HepG2 (cell line): ENCODE data around the gene TUT1. TPM values are rescaled to one million over a fixed set of nuclear protein-coding genes. Genes with fewer than 3 reads are reported as not detected.
A peak's percentile ranks its signal among the peaks of the same experiment; 100 is the strongest.

Experiments used
- FOSL2 ChIP-seq: sonication (generic); formaldehyde crosslinking; IDR thresholded peaks from 2 replicates; pipeline ENCODE4 v1.4.0; 2020; ENCODE audit warnings: missing genetic modification reagents
- GATAD2A ChIP-seq: IDR thresholded peaks from 2 replicates; pipeline ENCODE4 v1.6.1; 2016
- HIVEP1 ChIP-seq: sonication (generic); formaldehyde crosslinking; IDR thresholded peaks from 2 replicates; pipeline ENCODE4 v1.4.0; 2020; ENCODE audit warnings: mild to moderate bottlenecking, missing genetic modification reagents
- HNF4A ChIP-seq: sonication (generic); formaldehyde crosslinking; IDR thresholded peaks from 2 replicates; pipeline ENCODE4 v1.4.0; 2020; ENCODE audit warnings: missing genetic modification reagents
- KLF9 ChIP-seq: IDR thresholded peaks from 2 replicates; pipeline ENCODE4 v1.6.1; 2016; ENCODE audit warnings: low read depth
- KMT2B ChIP-seq: IDR thresholded peaks from 2 replicates; pipeline ENCODE4 v1.6.1; 2016; ENCODE audit warnings: missing genetic modification reagents, missing compliant biosample characterization
- SOX5 ChIP-seq: IDR thresholded peaks from 2 replicates; pipeline ENCODE4 v1.6.1; 2016; ENCODE audit warnings: borderline replicate concordance
- SOX6 ChIP-seq, 2 experiments: fragments of 450-650 bp in 1 of 2; sonication (generic) in 1 of 2; formaldehyde crosslinking in 1 of 2; IDR thresholded peaks; 2 replicates each; pipeline versions ENCODE4 v1.4.0 to v1.6.1; 2017 to 2020; ENCODE audit warnings: antibody characterized with exemption in 1 of 2, mild to moderate bottlenecking in 1 of 2, missing genetic modification reagents in 1 of 2
- ZMAT3 ChIP-seq: sonication (generic); formaldehyde crosslinking; conservative IDR thresholded peaks from 2 replicates; pipeline ENCODE4 v1.7.0; 2021; ENCODE audit warnings: missing genetic modification reagents
- ZNF556 ChIP-seq: sonication (generic); formaldehyde crosslinking; IDR thresholded peaks from 2 replicates; pipeline ENCODE4 v1.4.0; 2020; ENCODE audit warnings: mild to moderate bottlenecking, missing genetic modification reagents, borderline replicate concordance
- ZNF850 ChIP-seq: sonication (generic); formaldehyde crosslinking; conservative IDR thresholded peaks from 2 replicates; pipeline ENCODE4 v1.9.0; 2021; ENCODE audit warnings: mild to moderate bottlenecking, missing genetic modification reagents
- polyA plus RNA-seq, 8 experiments: library from polyadenylated mRNA; depleted of rRNA in 3 of 8; stranded (reverse) in 7 of 8; unstranded in 1 of 8; fragments of >200 nt; fragmentation: Illumina TruSeq in 4 of 8; extraction: Trizol in 4 of 8; gene quantifications; 2 replicates each; pipeline versions ENCODE4 v1.2.1 to v1.2.3, GENCODE V29; 2011 to 2016; ENCODE audit warnings: low read depth in 4 of 8, missing spikeins in 1 of 8, mixed read lengths in 1 of 8; ENCODE audit not compliant: insufficient read depth in 1 of 8
- total RNA-seq, 5 experiments: library from RNA; depleted of rRNA; stranded (reverse); fragments of >200 nt; fragmentation: Illumina TruSeq; extraction: Trizol; gene quantifications; 2 replicates each; pipeline ENCODE4 v1.2.3, GENCODE V29; 2016; ENCODE audit warnings: low read depth in 1 of 5
- TF ChIP-seq, protein P1 (sequence below): IDR thresholded peaks from 2 replicates; pipeline ENCODE4 v1.6.1; 2016; ENCODE audit warnings: mild to moderate bottlenecking
- TF ChIP-seq, protein P2 (sequence below): sonication (generic); formaldehyde crosslinking; IDR thresholded peaks from 2 replicates; pipeline ENCODE4 v1.4.0; 2020; ENCODE audit warnings: mild to moderate bottlenecking, missing genetic modification reagents, borderline replicate concordance
- TF ChIP-seq, protein P3 (sequence below): sonication (generic); formaldehyde crosslinking; IDR thresholded peaks from 2 replicates; pipeline ENCODE4 v1.4.0; 2020; ENCODE audit warnings: low read depth, missing genetic modification reagents
- TF ChIP-seq, protein P4 (sequence below): sonication (generic); formaldehyde crosslinking; IDR thresholded peaks from 2 replicates; pipeline ENCODE4 v1.5.0; 2020; ENCODE audit warnings: mild to moderate bottlenecking, missing genetic modification reagents, moderate library complexity
- TF ChIP-seq, protein P5 (sequence below): sonication (generic); formaldehyde crosslinking; IDR thresholded peaks from 2 replicates; pipeline ENCODE4 v1.5.1; 2020; ENCODE audit warnings: mild to moderate bottlenecking, moderate library complexity, missing genetic modification reagents
- TF ChIP-seq, protein P6 (sequence below): sonication (generic); formaldehyde crosslinking; IDR thresholded peaks from 2 replicates; pipeline ENCODE4 v1.4.0; 2020; ENCODE audit warnings: low read depth, mild to moderate bottlenecking, missing genetic modification reagents

Gene TUT1
- total and polyA plus RNA-seq, 2 of the 13 experiments (the other 11 are each of a cell fraction or from before 2014, with no cell fraction given), result 9.7 to 14.3 TPM

DNA sequence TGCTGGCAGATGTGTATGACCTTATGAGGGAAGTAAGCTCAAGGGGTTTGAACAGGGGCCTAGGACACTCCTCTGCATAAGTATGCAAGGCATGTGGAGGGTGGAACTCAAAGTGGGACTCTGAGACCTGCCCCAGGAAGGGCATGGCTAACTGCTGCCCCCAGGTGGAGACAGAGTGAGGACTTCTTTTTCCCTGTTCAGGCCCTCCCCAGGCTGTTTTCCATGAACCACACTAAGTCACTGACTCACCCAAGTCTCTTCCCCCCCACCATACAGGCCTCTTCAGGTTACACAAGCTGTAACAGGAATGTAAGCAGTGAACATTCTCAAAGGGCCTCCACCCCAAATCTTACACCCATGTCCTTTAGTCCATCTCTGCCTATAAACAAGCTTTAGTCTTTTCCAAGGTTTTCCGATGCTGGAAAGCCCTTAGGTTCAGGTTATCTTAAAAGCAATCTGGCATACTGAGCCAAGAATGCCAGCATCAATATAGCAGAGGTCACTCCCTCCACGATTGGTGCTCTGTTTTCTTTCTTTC, 30.7 kb downstream of the TUT1 start (continued):
- TF ChIP-seq KLF9 (CRISPR knock-in tag) (no peak), SOX6 (IDR thresholded peaks at IDR 0.05) (no peak), SOX6 (CRISPR knock-in tag; IDR thresholded peaks at IDR 0.05) (peak; percentile 55; the same call in 1 of the 2 replicates), HNF4A (CRISPR knock-in tag) (peak; percentile 52; the same call in 1 of the 2 replicates), KMT2B (CRISPR knock-in tag) (0 out of 2 replicates have a peak, but pooled peaks have one; percentile 27), SOX5 (CRISPR knock-in tag) (peak; percentile 19; the same call in 1 of the 2 replicates), ZMAT3 (CRISPR knock-in tag) (0 out of 2 replicates have a peak, but pooled peaks have one; percentile 28), ZNF556 (CRISPR knock-in tag) (peak; percentile 59; the same call in 1 of the 2 replicates), HIVEP1 (CRISPR knock-in tag) (no peak), GATAD2A (CRISPR knock-in tag) (0 out of 2 replicates have a peak, but pooled peaks have one; percentile 15), FOSL2 (CRISPR knock-in tag) (peak; percentile 87), ZNF850 (CRISPR knock-in tag) (no peak)
- TF ChIP-seq, protein P1, sequence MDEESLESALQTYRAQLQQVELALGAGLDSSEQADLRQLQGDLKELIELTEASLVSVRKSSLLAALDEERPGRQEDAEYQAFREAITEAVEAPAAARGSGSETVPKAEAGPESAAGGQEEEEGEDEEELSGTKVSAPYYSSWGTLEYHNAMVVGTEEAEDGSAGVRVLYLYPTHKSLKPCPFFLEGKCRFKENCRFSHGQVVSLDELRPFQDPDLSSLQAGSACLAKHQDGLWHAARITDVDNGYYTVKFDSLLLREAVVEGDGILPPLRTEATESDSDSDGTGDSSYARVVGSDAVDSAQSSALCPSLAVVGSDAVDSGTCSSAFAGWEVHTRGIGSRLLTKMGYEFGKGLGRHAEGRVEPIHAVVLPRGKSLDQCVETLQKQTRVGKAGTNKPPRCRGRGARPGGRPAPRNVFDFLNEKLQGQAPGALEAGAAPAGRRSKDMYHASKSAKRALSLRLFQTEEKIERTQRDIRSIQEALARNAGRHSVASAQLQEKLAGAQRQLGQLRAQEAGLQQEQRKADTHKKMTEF (CRISPR knock-in tag), result peak; percentile 54; the same call in 1 of the 2 replicates
- TF ChIP-seq, protein P2, sequence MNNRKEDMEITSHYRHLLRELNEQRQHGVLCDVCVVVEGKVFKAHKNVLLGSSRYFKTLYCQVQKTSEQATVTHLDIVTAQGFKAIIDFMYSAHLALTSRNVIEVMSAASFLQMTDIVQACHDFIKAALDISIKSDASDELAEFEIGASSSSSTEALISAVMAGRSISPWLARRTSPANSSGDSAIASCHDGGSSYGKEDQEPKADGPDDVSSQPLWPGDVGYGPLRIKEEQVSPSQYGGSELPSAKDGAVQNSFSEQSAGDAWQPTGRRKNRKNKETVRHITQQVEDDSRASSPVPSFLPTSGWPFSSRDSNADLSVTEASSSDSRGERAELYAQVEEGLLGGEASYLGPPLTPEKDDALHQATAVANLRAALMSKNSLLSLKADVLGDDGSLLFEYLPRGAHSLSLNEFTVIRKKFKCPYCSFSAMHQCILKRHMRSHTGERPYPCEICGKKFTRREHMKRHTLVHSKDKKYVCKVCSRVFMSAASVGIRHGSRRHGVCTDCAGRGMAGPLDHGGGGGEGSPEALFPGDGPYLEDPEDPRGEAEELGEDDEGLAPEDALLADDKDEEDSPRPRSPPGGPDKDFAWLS (CRISPR knock-in tag), result no peak
- TF ChIP-seq, protein P3, sequence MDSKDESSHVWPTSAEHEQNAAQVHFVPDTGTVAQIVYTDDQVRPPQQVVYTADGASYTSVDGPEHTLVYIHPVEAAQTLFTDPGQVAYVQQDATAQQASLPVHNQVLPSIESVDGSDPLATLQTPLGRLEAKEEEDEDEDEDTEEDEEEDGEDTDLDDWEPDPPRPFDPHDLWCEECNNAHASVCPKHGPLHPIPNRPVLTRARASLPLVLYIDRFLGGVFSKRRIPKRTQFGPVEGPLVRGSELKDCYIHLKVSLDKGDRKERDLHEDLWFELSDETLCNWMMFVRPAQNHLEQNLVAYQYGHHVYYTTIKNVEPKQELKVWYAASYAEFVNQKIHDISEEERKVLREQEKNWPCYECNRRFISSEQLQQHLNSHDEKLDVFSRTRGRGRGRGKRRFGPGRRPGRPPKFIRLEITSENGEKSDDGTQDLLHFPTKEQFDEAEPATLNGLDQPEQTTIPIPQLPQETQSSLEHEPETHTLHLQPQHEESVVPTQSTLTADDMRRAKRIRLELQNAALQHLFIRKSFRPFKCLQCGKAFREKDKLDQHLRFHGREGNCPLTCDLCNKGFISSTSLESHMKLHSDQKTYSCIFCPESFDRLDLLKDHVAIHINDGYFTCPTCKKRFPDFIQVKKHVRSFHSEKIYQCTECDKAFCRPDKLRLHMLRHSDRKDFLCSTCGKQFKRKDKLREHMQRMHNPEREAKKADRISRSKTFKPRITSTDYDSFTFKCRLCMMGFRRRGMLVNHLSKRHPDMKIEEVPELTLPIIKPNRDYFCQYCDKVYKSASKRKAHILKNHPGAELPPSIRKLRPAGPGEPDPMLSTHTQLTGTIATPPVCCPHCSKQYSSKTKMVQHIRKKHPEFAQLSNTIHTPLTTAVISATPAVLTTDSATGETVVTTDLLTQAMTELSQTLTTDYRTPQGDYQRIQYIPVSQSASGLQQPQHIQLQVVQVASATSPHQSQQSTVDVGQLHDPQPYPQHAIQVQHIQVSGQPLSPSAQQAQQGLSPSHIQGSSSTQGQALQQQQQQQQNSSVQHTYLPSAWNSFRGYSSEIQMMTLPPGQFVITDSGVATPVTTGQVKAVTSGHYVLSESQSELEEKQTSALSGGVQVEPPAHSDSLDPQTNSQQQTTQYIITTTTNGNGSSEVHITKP, result peak; percentile 30; the same call in 1 of the 2 replicates
- TF ChIP-seq, protein P4, sequence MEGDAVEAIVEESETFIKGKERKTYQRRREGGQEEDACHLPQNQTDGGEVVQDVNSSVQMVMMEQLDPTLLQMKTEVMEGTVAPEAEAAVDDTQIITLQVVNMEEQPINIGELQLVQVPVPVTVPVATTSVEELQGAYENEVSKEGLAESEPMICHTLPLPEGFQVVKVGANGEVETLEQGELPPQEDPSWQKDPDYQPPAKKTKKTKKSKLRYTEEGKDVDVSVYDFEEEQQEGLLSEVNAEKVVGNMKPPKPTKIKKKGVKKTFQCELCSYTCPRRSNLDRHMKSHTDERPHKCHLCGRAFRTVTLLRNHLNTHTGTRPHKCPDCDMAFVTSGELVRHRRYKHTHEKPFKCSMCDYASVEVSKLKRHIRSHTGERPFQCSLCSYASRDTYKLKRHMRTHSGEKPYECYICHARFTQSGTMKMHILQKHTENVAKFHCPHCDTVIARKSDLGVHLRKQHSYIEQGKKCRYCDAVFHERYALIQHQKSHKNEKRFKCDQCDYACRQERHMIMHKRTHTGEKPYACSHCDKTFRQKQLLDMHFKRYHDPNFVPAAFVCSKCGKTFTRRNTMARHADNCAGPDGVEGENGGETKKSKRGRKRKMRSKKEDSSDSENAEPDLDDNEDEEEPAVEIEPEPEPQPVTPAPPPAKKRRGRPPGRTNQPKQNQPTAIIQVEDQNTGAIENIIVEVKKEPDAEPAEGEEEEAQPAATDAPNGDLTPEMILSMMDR (CRISPR knock-in tag), result peak; percentile 95
- TF ChIP-seq, protein P5, sequence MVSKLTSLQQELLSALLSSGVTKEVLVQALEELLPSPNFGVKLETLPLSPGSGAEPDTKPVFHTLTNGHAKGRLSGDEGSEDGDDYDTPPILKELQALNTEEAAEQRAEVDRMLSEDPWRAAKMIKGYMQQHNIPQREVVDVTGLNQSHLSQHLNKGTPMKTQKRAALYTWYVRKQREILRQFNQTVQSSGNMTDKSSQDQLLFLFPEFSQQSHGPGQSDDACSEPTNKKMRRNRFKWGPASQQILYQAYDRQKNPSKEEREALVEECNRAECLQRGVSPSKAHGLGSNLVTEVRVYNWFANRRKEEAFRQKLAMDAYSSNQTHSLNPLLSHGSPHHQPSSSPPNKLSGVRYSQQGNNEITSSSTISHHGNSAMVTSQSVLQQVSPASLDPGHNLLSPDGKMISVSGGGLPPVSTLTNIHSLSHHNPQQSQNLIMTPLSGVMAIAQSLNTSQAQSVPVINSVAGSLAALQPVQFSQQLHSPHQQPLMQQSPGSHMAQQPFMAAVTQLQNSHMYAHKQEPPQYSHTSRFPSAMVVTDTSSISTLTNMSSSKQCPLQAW, result 0 out of 2 replicates have a peak, but pooled peaks have one; percentile 23
- TF ChIP-seq, protein P6, sequence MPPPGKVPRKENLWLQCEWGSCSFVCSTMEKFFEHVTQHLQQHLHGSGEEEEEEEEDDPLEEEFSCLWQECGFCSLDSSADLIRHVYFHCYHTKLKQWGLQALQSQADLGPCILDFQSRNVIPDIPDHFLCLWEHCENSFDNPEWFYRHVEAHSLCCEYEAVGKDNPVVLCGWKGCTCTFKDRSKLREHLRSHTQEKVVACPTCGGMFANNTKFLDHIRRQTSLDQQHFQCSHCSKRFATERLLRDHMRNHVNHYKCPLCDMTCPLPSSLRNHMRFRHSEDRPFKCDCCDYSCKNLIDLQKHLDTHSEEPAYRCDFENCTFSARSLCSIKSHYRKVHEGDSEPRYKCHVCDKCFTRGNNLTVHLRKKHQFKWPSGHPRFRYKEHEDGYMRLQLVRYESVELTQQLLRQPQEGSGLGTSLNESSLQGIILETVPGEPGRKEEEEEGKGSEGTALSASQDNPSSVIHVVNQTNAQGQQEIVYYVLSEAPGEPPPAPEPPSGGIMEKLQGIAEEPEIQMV (CRISPR knock-in tag), result 0 out of 2 replicates have a peak, but pooled peaks have one; percentile 42
